ENCODE data around the gene DCBLD2.
"Not testable (repeated sequence)": the region's sequence is repeated elsewhere in the genome, so short reads cannot be mapped to it uniquely, and the experiment has no call there.

Gene DCBLD2

DNA sequence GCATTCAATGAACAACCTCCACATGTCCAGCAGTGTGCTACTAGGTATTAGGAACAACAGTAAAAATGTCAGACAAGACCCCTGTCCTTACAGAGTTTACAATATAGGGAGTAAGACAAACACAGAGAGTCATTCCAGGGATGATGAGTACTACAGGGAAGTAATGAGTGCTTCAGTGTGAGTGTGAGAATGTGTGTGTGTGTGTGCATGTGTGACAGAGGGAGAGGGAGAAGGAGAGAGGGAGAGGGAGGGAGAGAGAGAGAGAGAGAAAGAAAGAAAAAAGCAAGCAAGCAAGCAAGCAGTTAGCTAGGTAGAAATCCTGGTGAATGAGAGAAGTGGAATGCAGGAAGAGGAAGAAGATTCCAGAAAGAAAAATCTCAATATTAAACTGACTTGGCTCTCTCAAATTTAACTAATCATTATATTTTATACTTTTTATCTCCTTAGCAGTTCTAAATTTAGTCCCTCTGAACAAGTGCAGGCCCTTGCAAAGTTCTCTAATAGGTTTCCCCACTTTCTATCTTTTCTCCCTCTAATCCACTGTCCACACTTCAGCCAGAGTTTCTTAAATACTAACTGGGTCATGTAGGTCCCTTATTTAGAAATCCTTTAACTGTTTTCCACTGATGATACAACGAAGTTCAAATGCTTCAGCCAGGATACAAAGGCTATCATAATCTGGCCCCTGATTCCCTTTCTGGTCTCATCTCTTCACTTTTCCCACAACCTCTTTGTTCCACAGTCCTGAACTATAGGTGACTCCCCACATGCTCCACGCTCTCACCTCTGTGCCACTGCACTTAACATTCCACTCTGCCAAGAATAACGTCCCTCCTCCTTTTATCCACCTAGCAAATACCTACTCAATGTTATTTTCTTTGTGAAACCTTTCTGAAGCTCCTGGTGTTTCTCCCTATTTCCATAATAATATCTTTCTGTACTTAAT is 10.3 kb downstream of the DCBLD2 start:
- DNase-seq: no peak

- DNase-seq: no peak
Observed at GRCh38 chr3:98890181-98890835, 11.2 kb downstream of the DCBLD2 start.

DNA sequence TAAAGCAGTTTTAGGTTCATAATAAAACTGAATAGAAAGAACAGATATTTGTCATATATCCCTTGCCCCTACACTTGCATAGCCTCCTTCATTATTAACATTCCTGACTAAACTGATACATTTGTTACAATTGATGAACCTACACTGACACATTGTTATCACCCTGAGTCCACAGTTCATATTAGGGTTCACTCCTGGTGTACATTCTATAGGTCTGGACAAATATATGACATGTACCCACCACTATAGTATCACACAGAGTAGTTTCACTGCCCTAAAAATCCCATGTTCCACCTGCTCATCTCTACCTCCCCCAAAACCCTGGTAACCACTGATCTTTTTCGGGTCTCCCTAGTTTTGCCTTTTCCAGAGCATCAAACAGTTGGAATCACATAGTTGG is 13.8 kb downstream of the DCBLD2 start:
- DNase-seq: no peak

GRCh38 chr3:98886525-98886924 is 15.0 kb downstream of the DCBLD2 start:
- no peak for DNase-seq

- DNase-seq: peak; percentile 15
Observed at GRCh38 chr3:98885851-98886250, 15.6 kb downstream of the DCBLD2 start.

GRCh38 chr3:98884675-98885371 is 16.7 kb downstream of the DCBLD2 start:
- DNase-seq: no peak

DNA sequence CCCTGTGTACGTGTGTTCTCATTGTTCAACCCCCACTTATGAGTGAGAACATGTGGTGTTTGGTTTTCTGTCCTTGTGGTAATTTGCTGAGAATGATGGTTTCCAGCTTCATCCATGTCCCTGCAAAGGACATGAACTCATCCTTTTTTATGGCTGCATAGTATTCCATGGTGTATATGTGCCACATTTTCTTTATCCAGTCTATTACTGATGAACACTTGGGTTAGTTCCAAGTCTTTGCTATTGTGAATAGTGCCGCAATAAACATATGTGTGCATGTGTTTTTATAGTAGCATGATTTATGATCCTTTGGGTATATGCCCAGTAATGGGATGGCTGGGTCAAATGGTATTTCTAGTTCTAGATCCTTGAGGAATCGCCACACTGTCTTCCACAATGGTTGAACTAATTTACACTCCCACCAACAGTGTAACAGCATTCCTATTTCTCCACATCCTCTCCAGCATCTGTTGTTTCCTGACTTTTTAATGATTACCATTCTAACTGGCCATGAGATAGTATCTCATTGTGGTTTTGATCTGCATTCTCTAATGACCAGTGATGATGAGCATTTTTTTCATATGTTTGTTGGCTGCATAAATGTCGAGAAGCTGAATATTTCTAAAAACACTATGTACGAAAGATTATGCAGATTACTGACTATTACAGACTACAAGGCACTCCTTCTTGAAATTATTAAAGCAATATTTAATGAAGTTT is 18.7 kb downstream of the DCBLD2 start:
- not testable (repeated sequence) for DNase-seq

DNA sequence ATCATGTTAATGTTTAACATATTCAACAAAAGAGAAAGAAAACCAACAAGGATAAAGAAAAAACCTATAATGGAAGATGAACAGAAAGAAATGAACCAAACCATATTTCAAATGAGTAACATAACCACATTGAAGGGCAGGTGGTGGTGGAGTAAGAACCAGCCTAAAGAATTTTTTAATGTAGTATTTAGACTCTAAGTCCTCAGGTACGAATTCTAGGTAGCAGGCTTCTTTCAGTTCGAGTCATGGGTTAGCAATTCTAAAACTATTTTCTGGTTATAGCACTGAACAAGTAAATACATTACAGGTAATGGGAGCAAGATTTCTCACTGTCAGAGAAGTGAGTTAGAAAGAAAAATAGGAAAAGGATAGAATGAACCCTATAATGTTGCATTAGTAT is 24.4 kb downstream of the DCBLD2 start:
- no peak for DNase-seq

- DNase-seq: no peak
Observed at GRCh38 chr3:98875535-98875934, 26.0 kb downstream of the DCBLD2 start.

- DNase-seq: no peak
Observed at GRCh38 chr3:98874602-98875249, 26.8 kb downstream of the DCBLD2 start.

- DNase-seq: no peak
Observed at GRCh38 chr3:98869391-98869790, 32.1 kb downstream of the DCBLD2 start.

DNA sequence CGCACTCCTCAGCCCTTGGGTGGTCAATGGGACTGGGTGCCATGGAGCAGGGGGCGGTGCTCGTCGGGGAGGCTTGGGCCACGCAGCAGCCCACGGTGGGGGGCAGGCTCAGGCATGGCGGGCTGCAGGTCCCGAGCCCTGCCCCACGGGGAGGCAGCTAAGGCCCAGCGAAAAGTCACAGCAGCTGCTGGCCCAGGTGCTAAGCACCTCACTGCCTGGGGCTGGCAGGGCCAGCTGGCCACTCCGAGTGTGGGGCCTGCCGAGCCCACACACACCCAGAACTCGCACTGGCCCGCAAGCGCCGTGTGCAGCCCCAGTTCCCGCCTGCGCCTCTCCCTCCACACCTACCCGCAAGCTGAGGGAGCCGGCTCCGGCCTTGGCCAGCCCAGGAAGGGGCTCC is 43.5 kb downstream of the DCBLD2 start:
- DNase-seq: not testable (repeated sequence)

DNA sequence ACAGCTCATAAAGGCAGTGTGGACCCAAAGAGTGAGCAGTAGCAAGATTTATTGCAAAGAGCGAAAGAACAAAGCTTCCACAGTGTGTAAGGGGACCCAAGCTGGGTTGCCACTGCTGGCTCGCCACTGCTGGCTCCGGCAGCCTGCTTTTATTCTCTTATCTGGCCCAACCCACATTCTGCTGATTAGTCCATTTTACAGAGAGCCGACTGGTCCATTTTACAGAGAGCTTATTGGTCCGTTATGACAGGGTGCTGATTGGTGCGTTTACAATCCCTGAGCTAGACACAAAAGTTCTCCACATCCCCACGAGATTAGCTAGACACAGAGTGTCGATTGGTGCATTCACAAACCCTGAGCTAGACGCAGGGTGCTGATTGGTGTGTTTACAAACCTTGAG is 44.2 kb downstream of the DCBLD2 start:
- DNase-seq: not testable (repeated sequence)

- no peak for DNase-seq
Observed at GRCh38 chr3:98856724-98857123, 44.8 kb downstream of the DCBLD2 start.

GRCh38 chr3:98855806-98856400 is 45.6 kb downstream of the DCBLD2 start:
- DNase-seq: no peak

DNA sequence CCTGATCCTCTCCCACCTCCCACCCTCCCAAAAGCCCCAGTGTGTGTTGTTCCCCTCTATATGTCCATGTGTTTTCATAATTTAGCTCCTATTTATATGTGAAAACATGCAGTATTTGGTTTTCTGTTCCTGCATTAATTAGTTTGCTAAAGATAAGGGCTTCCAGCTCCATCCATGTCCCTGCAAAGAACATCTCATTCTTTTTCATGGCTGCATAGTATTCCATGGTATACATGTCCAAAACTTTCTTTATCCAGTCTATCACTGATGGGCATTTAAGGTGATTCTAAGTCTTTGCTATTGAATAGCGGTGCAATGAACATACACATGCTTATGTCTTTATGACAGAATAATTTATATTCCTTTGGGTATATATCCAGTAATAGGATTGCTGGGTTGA is 53.4 kb downstream of the DCBLD2 start:
- no peak for DNase-seq

DNA sequence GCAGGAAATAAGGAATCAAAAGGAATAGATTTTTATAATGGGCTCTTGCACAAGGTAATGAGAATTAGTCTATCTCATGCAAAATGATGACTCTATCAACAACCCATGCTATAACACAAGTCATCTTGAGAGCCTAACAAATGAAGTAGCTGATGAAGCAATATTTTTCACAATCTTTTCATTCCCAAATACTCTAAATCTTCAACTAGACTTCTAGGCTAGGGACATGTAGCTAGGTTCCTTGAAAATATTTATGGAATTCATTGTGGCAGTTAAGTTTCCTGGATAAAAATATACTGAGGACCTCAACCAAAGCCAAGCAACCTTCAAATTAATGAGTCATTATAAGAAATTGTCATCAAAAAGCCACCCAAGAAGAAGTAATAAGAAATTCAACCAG is 55.4 kb downstream of the DCBLD2 start:
- no peak for DNase-seq

- no peak for DNase-seq
Observed at GRCh38 chr3:98843266-98843959, 58.1 kb downstream of the DCBLD2 start.

DNA sequence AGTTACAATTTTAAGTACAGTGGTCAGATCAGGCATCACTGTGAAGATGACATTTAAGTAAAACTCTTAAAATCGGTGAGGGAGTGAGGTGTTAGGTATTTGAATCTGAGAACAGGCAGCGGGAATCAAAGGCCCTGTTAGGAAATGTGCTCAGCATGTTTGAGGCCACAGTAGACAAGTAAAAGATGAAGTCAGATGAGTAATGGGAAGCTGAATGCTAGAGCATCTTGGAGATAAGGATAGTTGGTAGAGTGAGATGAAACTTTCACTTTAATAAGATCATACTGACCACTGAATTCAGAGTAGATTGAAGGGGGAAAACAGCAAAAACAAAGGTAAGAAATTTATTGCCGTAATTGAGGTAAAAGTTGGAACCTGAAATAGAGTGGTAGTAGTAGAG is 61.6 kb downstream of the DCBLD2 start:
- DNase-seq: no peak

DNA sequence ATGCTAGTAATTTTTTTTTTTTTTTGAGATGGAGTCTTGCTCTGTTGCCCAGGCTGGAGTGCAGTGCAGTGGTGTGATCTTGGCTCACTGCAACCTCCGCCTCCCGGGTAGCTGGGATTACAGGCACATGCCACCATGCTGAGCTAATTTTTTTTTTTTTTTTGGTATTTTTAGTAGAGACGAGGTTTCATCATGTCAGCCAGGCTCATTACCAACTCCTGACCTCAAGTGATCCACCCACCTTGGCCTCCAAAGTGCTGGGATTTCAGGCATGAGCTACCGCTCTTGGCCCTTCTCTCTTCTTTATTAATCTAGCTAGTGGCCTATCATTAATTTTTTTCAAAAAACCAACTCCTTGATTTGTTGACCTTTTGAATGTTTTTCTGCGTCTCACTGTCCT is 70.4 kb downstream of the DCBLD2 start:
- not testable (repeated sequence) for DNase-seq

DNA sequence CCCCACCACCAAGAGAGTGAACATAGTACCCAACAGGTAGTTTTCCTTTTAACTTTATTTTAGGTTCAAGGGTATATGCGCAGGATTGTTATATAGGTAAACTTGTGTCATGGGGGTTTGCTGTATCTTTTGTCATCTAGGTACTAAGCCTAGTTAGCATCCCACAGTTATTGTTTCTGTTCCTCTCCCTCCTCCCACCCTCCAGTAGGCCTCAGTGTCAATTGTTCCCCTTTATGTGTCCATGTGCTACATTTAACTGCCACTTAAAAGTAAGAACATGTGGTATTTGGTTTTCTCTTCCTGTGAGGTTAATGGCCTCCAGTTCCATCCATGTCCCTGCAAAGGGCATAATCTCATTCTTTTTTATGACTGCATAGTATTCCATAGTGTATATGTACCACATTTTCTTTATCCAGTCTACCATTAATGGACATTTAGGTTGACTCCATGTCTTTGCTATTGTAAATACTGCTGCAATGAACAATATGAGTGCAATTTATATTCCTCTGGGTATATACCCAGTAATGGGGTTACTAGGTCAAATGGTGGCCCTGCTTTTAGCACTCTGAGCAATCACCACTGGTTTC is 72.2 kb downstream of the DCBLD2 start:
- no peak for DNase-seq

Measured in DMS79 (cell line).